ENCODE results near the gene FBXW11. TPM values are rescaled to one million over a fixed set of nuclear protein-coding genes. Genes with fewer than 3 reads are reported as not detected.

The FBXW11 gene
- total and polyA plus RNA-seq, 2 of the 13 experiments (the other 11 are each of a cell fraction or from before 2014, with no cell fraction given) = 31.7 to 53.6 TPM

GRCh38 chr5:172006321-172007174, at the start of gene FBXW11 (continued):
- TF ChIP-seq CREM (IDR thresholded peaks at IDR 0.05) (peak; percentile 98), CREM (CRISPR knock-in tag; IDR thresholded peaks at IDR 0.05) (no peak), ZNF772 (CRISPR knock-in tag; IDR thresholded peaks at IDR 0.05) (peak; percentile 58; the same call in 1 of the 2 replicates), IKZF1 (IDR thresholded peaks at IDR 0.05) (no peak), DNMT1 (CRISPR knock-in tag; IDR thresholded peaks at IDR 0.05) (0 out of 2 replicates have a peak, but pooled peaks have one; percentile 58), ZNF317 (CRISPR knock-in tag; IDR thresholded peaks at IDR 0.05) (no peak), KLF13 (CRISPR knock-in tag; IDR thresholded peaks at IDR 0.05) (no peak), ZFP37 (CRISPR knock-in tag; IDR thresholded peaks at IDR 0.05; ENCODE audit: borderline replicate concordance) (no peak), ARNTL (CRISPR knock-in tag; IDR thresholded peaks at IDR 0.05) (no peak; the same call in 1 of the 2 replicates), POLR2AphosphoS5 (IDR thresholded peaks at IDR 0.05; ENCODE audit: low read depth, low read length) (peak; percentile 97), ZNF746 (CRISPR knock-in tag; IDR thresholded peaks at IDR 0.05) (no peak; the same call in 1 of the 2 replicates), TARDBP (CRISPR knock-in tag; IDR thresholded peaks at IDR 0.05) (peak; percentile 40), SETDB1 (CRISPR knock-in tag; IDR thresholded peaks at IDR 0.05; ENCODE audit: borderline replicate concordance) (no peak), FIP1L1 (IDR thresholded peaks at IDR 0.05; ENCODE audit: borderline replicate concordance, insufficient read depth, low read depth, low read length) (0 out of 2 replicates have a peak, but pooled peaks have one; percentile 92), NFE2L2 (IDR thresholded peaks at IDR 0.05; ENCODE audit: low read length) (no peak), PRDM15 (CRISPR knock-in tag; IDR thresholded peaks at IDR 0.05) (no peak), ZNF414 (CRISPR knock-in tag; IDR thresholded peaks at IDR 0.05) (0 out of 2 replicates have a peak, but pooled peaks have one; percentile 24), ZNF24 (IDR thresholded peaks at IDR 0.05) (no peak), LRRFIP1 (CRISPR knock-in tag; conservative IDR thresholded peaks at IDR 0.05) (no peak)
- TF ChIP-seq, protein P1, sequence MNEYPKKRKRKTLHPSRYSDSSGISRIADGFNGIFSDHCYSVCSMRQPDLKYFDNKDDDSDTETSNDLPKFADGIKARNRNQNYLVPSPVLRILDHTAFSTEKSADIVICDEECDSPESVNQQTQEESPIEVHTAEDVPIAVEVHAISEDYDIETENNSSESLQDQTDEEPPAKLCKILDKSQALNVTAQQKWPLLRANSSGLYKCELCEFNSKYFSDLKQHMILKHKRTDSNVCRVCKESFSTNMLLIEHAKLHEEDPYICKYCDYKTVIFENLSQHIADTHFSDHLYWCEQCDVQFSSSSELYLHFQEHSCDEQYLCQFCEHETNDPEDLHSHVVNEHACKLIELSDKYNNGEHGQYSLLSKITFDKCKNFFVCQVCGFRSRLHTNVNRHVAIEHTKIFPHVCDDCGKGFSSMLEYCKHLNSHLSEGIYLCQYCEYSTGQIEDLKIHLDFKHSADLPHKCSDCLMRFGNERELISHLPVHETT (CRISPR knock-in tag; conservative IDR thresholded peaks at IDR 0.05) = no peak; the same call in none of the 2 replicates

Data from HepG2 (cell line).